Mammary epithelial cell (primary cell): Measurements from ENCODE around the gene KLHL18.
A peak's percentile ranks its signal among the peaks of the same experiment; 100 is the strongest.

Source experiments
- CTCF ChIP-seq, 2 donors: IDR thresholded peaks in 1 of 2; conservative IDR thresholded peaks in 1 of 2; 2 replicates each; pipeline ENCODE4 v1.5.1; 2011 to 2012; ENCODE audit warnings: inconsistent platforms in 2 of 2, low read length in 2 of 2, mild to moderate bottlenecking in 2 of 2, control low read depth in 1 of 2, low read depth in 1 of 2; ENCODE audit not compliant: insufficient read depth in 1 of 2; ENCODE audit errors: extremely low read depth in 1 of 2
- EZH2 ChIP-seq: IDR thresholded peaks from 2 replicates; pipeline ENCODE4 v1.6.1; 2012; ENCODE audit warnings: low read length, inconsistent platforms, borderline replicate concordance

GRCh38 chr3:47250309-47251060 lies 32.3 kb upstream of the KLHL18 start:
- TF ChIP-seq EZH2 (no peak), CTCF (conservative IDR thresholded peaks at IDR 0.05 in 1 of 2, IDR thresholded peaks at IDR 0.05 in 1 of 2; ENCODE audit: extremely low read depth in 1 of 2, insufficient read depth in 1 of 2, low read depth in 1 of 2, low read length in 2 of 2) (peak; percentile 26 to 53)
